ENCODE data around the gene DISC1. TPM values are rescaled to one million over a fixed set of nuclear protein-coding genes. Genes with fewer than 3 reads are reported as not detected.

Gene DISC1
- total and polyA plus RNA-seq, 2 donors (not counting 1 experiment from before 2014, with no cell fraction given), result 2.0 to 4.3 TPM

DNA sequence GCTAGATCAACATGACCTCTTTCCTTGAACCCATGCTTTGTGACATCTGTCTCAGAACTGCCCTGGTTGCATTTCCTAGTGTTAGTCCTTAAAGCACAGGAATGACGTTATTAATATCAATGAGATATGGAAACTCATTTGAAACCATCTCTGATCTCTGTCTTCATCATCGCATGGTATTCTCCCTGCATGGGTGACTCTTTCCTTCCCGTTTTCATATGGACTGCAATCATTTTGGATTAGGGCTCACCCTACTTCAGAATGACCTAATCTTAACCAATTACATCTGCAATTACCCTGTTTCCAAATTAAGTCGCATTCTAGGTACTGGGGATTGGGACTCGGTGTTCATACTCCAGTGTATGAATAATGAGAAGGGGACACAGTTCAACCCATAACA is 41.7 kb upstream of the DISC1 start:
- no peak overlapping the region for H2AFZ ChIP-seq (ENCODE audit: low read length)
- H3K36me3 ChIP-seq (ENCODE audit: control insufficient read depth, insufficient read depth, low read length), result no peaks in the 10 kb centered on the region
- H4K20me1 ChIP-seq (ENCODE audit: control insufficient read depth, extremely low read depth, insufficient read depth, low read length), result no peaks in the 10 kb centered on the region
- H3K27me3 ChIP-seq (ENCODE audit: control insufficient read depth, insufficient read depth, low read length), result no peaks in the 10 kb centered on the region
- no peak for DNase-seq (ENCODE audit: low read depth in 2 of 2)
- no peaks in the 10 kb centered on the region for H3K9me3 ChIP-seq (ENCODE audit: control insufficient read depth, insufficient read depth, low read depth, low read length)
- H3K4me2 ChIP-seq (ENCODE audit: extremely low read depth, insufficient read depth, low read length), result no peak overlapping the region
- no peaks in the 10 kb centered on the region for H3K4me1 ChIP-seq (ENCODE audit: control insufficient read depth, extremely low read depth, insufficient read depth, low read length)
- TF ChIP-seq, protein P1, sequence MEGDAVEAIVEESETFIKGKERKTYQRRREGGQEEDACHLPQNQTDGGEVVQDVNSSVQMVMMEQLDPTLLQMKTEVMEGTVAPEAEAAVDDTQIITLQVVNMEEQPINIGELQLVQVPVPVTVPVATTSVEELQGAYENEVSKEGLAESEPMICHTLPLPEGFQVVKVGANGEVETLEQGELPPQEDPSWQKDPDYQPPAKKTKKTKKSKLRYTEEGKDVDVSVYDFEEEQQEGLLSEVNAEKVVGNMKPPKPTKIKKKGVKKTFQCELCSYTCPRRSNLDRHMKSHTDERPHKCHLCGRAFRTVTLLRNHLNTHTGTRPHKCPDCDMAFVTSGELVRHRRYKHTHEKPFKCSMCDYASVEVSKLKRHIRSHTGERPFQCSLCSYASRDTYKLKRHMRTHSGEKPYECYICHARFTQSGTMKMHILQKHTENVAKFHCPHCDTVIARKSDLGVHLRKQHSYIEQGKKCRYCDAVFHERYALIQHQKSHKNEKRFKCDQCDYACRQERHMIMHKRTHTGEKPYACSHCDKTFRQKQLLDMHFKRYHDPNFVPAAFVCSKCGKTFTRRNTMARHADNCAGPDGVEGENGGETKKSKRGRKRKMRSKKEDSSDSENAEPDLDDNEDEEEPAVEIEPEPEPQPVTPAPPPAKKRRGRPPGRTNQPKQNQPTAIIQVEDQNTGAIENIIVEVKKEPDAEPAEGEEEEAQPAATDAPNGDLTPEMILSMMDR (conservative IDR thresholded peaks at IDR 0.05 in 1 of 2, IDR thresholded peaks at IDR 0.05 in 1 of 2; ENCODE audit: low read depth in 1 of 2, low read length in 2 of 2), result no peak
- TF ChIP-seq EZH2 (IDR thresholded peaks at IDR 0.05; ENCODE audit: low read length, missing control alignments), result no peak
- no peak overlapping the region for H3K4me3 ChIP-seq (replicated peaks in 1 of 4; ENCODE audit: control extremely low read depth in 1 of 4, insufficient read depth in 1 of 4, low read depth in 3 of 4, low read length in 4 of 4)
- no peak overlapping the region for H3K9ac ChIP-seq (ENCODE audit: insufficient read depth, low read length)
- no peak overlapping the region for H3K27ac ChIP-seq (ENCODE audit: insufficient read depth, low read length)
- no peaks in the 10 kb centered on the region for H3K79me2 ChIP-seq (ENCODE audit: control insufficient read depth, insufficient read depth, low read length)

DNA sequence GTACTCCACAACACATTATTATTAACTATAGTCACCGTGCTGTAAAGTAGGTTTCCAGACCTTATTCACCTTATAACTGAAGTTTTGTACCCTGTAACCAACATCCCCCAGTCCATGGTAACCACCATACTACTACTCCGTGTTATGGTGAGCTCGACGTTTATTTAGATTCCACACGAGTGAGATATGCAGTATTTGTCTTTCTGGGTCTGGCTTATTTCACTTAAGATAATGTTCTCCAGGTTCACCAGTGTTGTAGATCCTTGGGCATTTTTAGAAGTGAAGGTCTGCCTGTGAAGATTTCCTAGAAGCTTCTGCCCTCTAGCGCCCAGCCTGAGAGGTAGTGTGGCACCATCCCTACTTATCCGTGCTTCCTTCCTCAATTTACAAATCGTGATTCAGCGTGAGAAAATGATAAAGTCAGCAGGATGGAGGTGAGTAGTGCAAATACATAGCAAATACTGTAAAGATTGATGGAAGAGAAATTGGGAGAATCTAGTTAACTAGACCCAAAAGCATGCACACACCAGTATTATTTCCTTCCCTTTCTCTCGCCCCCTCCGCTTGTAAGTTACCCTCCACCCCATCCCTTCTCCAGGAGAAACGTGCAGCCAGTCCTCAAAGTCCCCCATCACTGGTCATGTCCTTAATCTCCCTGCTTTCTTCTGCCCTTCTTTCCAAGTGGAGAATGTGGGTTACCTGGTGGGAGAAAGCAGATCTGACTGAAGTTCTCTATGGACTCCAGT is 36.0 kb upstream of the DISC1 start:
- DNase-seq (ENCODE audit: low read depth in 2 of 2), result peak; percentile 65 to 75
- Histone ChIP-seq H2AFZ (ENCODE audit: low read length) (no peak overlapping the region), H3K4me1 (ENCODE audit: control insufficient read depth, extremely low read depth, insufficient read depth, low read length) (no peaks in the 10 kb centered on the region), H3K27ac (ENCODE audit: insufficient read depth, low read length) (no peak overlapping the region), H3K9ac (ENCODE audit: insufficient read depth, low read length) (no peak overlapping the region), H3K36me3 (ENCODE audit: control insufficient read depth, insufficient read depth, low read length) (no peaks in the 10 kb centered on the region), H3K4me2 (ENCODE audit: extremely low read depth, insufficient read depth, low read length) (no peak overlapping the region), H3K9me3 (ENCODE audit: control insufficient read depth, insufficient read depth, low read depth, low read length) (no peaks in the 10 kb centered on the region), H3K27me3 (ENCODE audit: control insufficient read depth, insufficient read depth, low read length) (no peaks in the 10 kb centered on the region), H3K4me3 (replicated peaks in 1 of 4; ENCODE audit: control extremely low read depth in 1 of 4, insufficient read depth in 1 of 4, low read depth in 3 of 4, low read length in 4 of 4) (no peak overlapping the region), H3K79me2 (ENCODE audit: control insufficient read depth, insufficient read depth, low read length) (no peaks in the 10 kb centered on the region), H4K20me1 (ENCODE audit: control insufficient read depth, extremely low read depth, insufficient read depth, low read length) (no peaks in the 10 kb centered on the region)
- no peak for TF ChIP-seq EZH2 (IDR thresholded peaks at IDR 0.05; ENCODE audit: low read length, missing control alignments)
- TF ChIP-seq, protein P1 (conservative IDR thresholded peaks at IDR 0.05 in 1 of 2, IDR thresholded peaks at IDR 0.05 in 1 of 2; ENCODE audit: low read depth in 1 of 2, low read length in 2 of 2), result peak; percentile 88 to 89

DNA sequence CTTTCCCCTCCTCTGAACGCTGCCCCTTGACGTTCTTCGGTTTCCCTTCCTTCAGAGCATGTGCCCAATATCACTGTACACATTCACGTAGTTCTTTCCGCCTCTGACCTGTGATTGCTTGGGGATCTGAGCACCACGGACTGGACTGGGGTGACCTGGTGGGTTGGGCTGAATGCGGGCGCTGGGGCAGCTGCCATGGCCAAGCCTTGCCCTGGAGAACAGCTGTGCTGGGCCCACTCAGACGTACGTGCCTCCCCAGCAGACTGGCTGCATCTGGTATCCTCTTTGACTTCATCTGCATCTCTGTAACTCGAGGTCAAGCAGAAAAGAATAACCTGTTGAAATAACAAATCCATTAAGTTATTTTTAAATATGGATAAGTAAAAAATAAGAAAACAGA is 35.1 kb upstream of the DISC1 start:
- Histone ChIP-seq H3K27ac (ENCODE audit: insufficient read depth, low read length) (no peak overlapping the region), H3K4me3 (replicated peaks in 1 of 4; ENCODE audit: control extremely low read depth in 1 of 4, insufficient read depth in 1 of 4, low read depth in 3 of 4, low read length in 4 of 4) (no peak overlapping the region), H4K20me1 (ENCODE audit: control insufficient read depth, extremely low read depth, insufficient read depth, low read length) (no peaks in the 10 kb centered on the region), H3K36me3 (ENCODE audit: control insufficient read depth, insufficient read depth, low read length) (no peaks in the 10 kb centered on the region), H2AFZ (ENCODE audit: low read length) (no peak overlapping the region), H3K9me3 (ENCODE audit: control insufficient read depth, insufficient read depth, low read depth, low read length) (no peaks in the 10 kb centered on the region), H3K4me2 (ENCODE audit: extremely low read depth, insufficient read depth, low read length) (no peak overlapping the region), H3K4me1 (ENCODE audit: control insufficient read depth, extremely low read depth, insufficient read depth, low read length) (no peaks in the 10 kb centered on the region), H3K79me2 (ENCODE audit: control insufficient read depth, insufficient read depth, low read length) (no peaks in the 10 kb centered on the region), H3K27me3 (ENCODE audit: control insufficient read depth, insufficient read depth, low read length) (no peaks in the 10 kb centered on the region), H3K9ac (ENCODE audit: insufficient read depth, low read length) (no peak overlapping the region)
- TF ChIP-seq EZH2 (IDR thresholded peaks at IDR 0.05; ENCODE audit: low read length, missing control alignments), result no peak
- TF ChIP-seq, protein P1 (conservative IDR thresholded peaks at IDR 0.05 in 1 of 2, IDR thresholded peaks at IDR 0.05 in 1 of 2; ENCODE audit: low read depth in 1 of 2, low read length in 2 of 2), result no peak
- no peak for DNase-seq (ENCODE audit: low read depth in 2 of 2)

Data from fibroblast of lung (primary cell).